BLaER1 (cell line): ENCODE results near the gene OASL.
"Not testable (repeated sequence)": the region's sequence is repeated elsewhere in the genome, so short reads cannot be mapped to it uniquely, and the experiment has no call there.

ENCODE experiments used
- H3K27ac ChIP-seq: shearing (Covaris generic); formaldehyde crosslinking; 2 replicates; pipeline ENCODE4 v1.8.1; 2022
- H3K27me3 ChIP-seq: shearing (Covaris generic); formaldehyde crosslinking; 2 replicates; pipeline ENCODE4 v1.8.1; 2022
- H3K36me3 ChIP-seq: shearing (Covaris generic); formaldehyde crosslinking; 2 replicates; pipeline ENCODE4 v1.8.1; 2022
- H3K4me1 ChIP-seq: shearing (Covaris generic); formaldehyde crosslinking; 2 replicates; pipeline ENCODE4 v1.8.1; 2022
- H3K4me2 ChIP-seq: shearing (Covaris generic); formaldehyde crosslinking; 2 replicates; pipeline ENCODE4 v1.8.1; 2022
- H3K4me3 ChIP-seq: shearing (Covaris generic); formaldehyde crosslinking; 2 replicates; pipeline ENCODE4 v1.8.1; 2022
- H3K9ac ChIP-seq: shearing (Covaris generic); formaldehyde crosslinking; 2 replicates; pipeline ENCODE4 v1.8.1; 2022
- H3K9me3 ChIP-seq: shearing (Covaris generic); formaldehyde crosslinking; 2 replicates; pipeline ENCODE4 v1.8.1; 2022
- H4K20me1 ChIP-seq: shearing (Covaris generic); formaldehyde crosslinking; 2 replicates; pipeline ENCODE4 v1.8.1; 2022
- Cebpa-rat ChIP-seq: shearing (Covaris generic); IDR thresholded peaks from 2 replicates; pipeline ENCODE4 v1.8.1; 2022

OASL gene

DNA sequence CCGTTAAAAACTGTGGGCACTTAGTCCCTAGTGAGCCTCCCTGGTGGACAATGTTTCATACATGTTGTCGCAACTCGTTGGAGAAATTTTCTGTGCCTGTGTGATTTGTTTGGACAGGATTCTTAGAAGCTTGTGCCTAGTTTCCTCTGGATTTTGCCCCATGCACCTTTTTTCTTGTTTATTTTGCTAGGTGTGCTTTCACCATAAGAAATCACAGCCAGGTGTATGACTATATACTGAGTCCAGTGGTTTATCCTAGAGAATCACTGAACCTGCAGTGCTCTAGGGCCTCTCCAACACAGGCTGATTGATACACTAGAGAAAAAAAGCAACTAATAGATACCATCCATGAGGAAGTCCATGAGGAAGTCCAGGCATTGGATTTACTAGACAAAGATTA is 33.1 kb upstream of the OASL start:
- Histone ChIP-seq H3K36me3 (no peaks in the 10 kb centered on the region), H3K9me3 (peaks cover 34% of the 10 kb centered on the region), H4K20me1 (no peaks in the 10 kb centered on the region), H3K4me2 (no peak overlapping the region), H3K4me3 (no peak overlapping the region), H3K4me1 (no peaks in the 10 kb centered on the region), H3K27ac (no peak overlapping the region), H3K9ac (no peak overlapping the region), H3K27me3 (no peaks in the 10 kb centered on the region)
- no peak for TF ChIP-seq Cebpa-rat

- no peak overlapping the region for H3K4me2 ChIP-seq
- peaks cover 5% of the 10 kb centered on the region; the same call in 1 of the 2 replicates for H3K4me1 ChIP-seq
- no peak overlapping the region for H3K9ac ChIP-seq
- no peaks in the 10 kb centered on the region for H4K20me1 ChIP-seq
- H3K9me3 ChIP-seq, result peaks cover 28% of the 10 kb centered on the region
- no peaks in the 10 kb centered on the region for H3K27me3 ChIP-seq
- no peaks in the 10 kb centered on the region for H3K36me3 ChIP-seq
- no peak overlapping the region for H3K27ac ChIP-seq
- no peak overlapping the region for H3K4me3 ChIP-seq
- no peak for TF ChIP-seq Cebpa-rat
These were observed 30.2 kb upstream of the OASL start for GRCh38 chr12:121069206-121069605.

DNA sequence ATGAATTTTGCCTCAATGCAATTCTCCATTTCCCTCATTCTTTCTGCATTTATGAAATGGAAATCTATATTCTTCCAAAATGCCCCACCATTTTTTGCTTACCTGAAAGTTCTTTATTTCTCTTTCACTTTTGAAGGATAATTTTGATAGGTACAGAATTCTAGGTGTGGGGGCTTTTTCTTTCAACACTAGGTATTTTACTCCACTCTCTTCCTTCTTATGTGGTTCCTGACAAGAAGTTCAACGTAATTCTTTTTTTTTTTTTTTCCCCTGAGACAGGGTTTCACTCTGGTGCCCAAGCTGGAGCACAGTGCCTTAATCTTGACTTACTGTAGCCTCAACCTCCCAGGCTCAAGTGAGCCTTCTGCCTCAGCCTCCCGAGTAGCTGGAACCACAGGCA is 26.3 kb upstream of the OASL start:
- no peak for TF ChIP-seq Cebpa-rat
- no peak overlapping the region for H3K9ac ChIP-seq
- H3K27me3 ChIP-seq, result no peaks in the 10 kb centered on the region
- no peaks in the 10 kb centered on the region for H3K9me3 ChIP-seq
- peaks cover 11% of the 10 kb centered on the region for H3K4me1 ChIP-seq
- no peak overlapping the region for H3K27ac ChIP-seq
- H3K4me2 ChIP-seq, result no peak overlapping the region
- no peaks in the 10 kb centered on the region for H3K36me3 ChIP-seq
- no peaks in the 10 kb centered on the region for H4K20me1 ChIP-seq
- H3K4me3 ChIP-seq, result no peak overlapping the region

DNA sequence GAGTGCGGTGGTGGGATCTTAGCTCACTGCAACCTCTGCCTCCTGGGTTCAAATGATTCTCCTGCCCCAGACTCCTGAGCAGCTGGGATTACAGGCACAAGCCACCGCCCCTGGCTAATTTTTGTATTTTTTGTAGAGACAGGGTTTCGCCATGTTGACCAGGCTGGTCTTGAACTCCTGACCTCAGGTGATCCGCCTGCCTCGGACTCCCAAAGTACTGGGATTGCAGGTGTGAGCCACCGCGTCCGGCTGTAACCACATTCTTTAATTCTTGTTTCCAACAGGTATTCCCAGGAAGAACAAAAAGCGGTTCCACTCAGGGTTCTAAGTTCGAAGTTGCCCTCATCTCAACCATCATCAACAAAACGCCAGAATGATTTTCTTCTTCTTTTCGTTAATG is 25.5 kb upstream of the OASL start:
- H3K4me1 ChIP-seq, result peaks cover 19% of the 10 kb centered on the region
- not testable (repeated sequence) for H3K4me3 ChIP-seq, H3K9ac ChIP-seq, H3K36me3 ChIP-seq, H3K4me2 ChIP-seq, H3K9me3 ChIP-seq, H4K20me1 ChIP-seq, H3K27ac ChIP-seq, H3K27me3 ChIP-seq

DNA sequence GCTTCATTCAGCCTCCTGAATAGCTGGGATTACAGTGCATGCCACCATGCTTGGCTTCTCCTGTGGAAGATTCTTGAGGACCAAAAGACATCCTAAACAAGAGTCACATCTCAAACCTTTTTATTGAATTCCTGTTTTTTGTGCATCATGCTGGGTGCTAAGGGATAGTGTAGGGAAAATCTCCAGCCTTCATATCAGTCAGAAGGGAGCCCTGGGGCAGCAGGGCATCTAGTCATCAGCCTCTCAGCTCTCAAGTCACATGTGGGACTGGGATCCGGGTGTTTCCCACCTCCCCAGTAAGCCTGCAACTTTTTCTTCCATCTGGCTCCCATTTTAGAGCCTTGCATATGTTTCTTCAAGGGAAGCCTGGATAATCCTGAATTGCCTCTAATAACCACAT is 25.1 kb upstream of the OASL start:
- H4K20me1 ChIP-seq, result no peaks in the 10 kb centered on the region

GRCh38 chr12:121062391-121063045 is 23.5 kb upstream of the OASL start:
- no peak overlapping the region for H3K4me2 ChIP-seq
- no peaks in the 10 kb centered on the region for H3K27me3 ChIP-seq
- peaks cover 23% of the 10 kb centered on the region for H3K4me1 ChIP-seq
- no peaks in the 10 kb centered on the region for H4K20me1 ChIP-seq
- no peaks in the 10 kb centered on the region for H3K36me3 ChIP-seq
- TF ChIP-seq Cebpa-rat, result no peak
- no peak overlapping the region for H3K9ac ChIP-seq
- H3K9me3 ChIP-seq, result no peaks in the 10 kb centered on the region
- H3K27ac ChIP-seq, result no peak overlapping the region
- no peak overlapping the region for H3K4me3 ChIP-seq

More for the DNA sequence above, 25.1 kb upstream of the OASL start:
- H3K9me3 ChIP-seq, result no peaks in the 10 kb centered on the region
- no peak for TF ChIP-seq Cebpa-rat
- no peak overlapping the region for H3K4me2 ChIP-seq
- H3K4me3 ChIP-seq, result no peak overlapping the region
- H3K27ac ChIP-seq, result no peak overlapping the region
- H3K9ac ChIP-seq, result no peak overlapping the region
- no peaks in the 10 kb centered on the region for H3K36me3 ChIP-seq
- no peaks in the 10 kb centered on the region for H3K27me3 ChIP-seq
- peaks cover 23% of the 10 kb centered on the region for H3K4me1 ChIP-seq

DNA sequence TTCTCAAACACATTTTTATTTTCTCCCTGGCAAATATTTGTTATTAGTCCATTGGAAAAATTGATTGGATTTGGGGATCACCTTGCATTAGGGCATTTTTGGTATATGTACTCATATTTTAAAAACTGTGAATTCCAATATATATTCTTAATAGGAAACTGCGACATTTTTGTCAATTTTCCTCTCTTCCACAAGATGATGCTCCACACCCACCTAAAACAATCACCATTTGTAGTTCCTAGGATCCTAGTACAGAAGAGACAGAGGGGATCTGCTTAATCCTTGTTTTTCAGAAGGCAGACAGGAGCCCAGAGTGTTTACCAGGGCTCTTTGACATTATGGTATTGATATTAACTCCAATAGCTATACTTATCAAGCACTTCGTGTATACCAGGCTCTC is 22.8 kb upstream of the OASL start:
- Histone ChIP-seq H3K9ac (no peak overlapping the region), H3K9me3 (no peaks in the 10 kb centered on the region), H3K4me1 (peaks cover 23% of the 10 kb centered on the region), H3K4me3 (no peak overlapping the region), H3K27ac (no peak overlapping the region), H4K20me1 (no peaks in the 10 kb centered on the region), H3K36me3 (no peaks in the 10 kb centered on the region), H3K27me3 (no peaks in the 10 kb centered on the region), H3K4me2 (no peak overlapping the region)
- no peak for TF ChIP-seq Cebpa-rat

DNA sequence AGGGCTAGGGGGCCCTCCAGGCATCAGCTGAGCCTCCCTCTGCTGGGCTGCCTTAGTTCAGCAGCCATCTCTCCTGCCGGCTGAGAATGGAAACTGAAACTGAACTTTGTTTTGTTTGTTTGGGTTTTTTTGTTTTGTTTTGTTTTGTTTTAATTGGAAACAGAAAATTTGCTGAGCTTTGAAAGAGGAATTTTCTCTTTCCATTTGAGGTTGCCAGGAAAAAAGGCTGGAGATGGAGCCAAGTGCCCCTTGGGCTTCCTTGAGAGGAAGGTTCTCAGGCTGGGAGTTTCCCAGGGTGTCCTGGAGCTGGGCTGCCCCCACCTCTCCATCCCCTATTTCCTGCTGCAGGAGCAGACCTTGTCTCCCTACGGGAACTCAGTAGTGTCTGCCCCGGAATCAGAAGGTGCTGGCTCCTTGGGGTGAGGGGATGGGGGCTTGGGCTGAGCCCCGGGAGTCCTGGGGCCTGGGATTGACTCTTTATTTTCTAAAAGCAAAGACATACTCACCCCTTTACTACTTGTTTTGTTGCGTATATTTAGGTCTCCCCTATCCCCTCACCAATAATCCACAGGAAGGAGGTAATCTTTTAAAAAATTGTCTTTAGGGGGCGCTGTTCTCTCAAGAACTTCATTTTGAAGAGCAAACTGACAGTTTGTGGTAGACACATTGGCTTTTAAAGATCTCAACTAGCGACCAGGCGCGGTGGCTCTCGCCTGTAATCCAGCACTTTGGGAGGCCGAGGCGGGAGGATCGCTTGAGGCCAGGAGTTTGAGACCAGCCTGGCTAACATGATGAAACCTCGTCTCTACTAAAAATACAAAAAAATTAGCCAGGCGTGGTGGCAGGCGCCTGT is 21.3 kb upstream of the OASL start:
- Histone ChIP-seq H4K20me1 (no peaks in the 10 kb centered on the region), H3K27me3 (no peaks in the 10 kb centered on the region), H3K9ac (peak overlapping the region; percentile 87), H3K4me2 (peak overlapping the region; percentile 97), H3K27ac (peak overlapping the region; percentile 96), H3K4me3 (peak overlapping the region; percentile 65), H3K9me3 (no peaks in the 10 kb centered on the region), H3K36me3 (no peaks in the 10 kb centered on the region), H3K4me1 (peaks cover 21% of the 10 kb centered on the region)
- no peak for TF ChIP-seq Cebpa-rat

GRCh38 chr12:121059031-121059898 is 20.2 kb upstream of the OASL start:
- Histone ChIP-seq H3K27me3 (no peaks in the 10 kb centered on the region), H3K4me3 (peak overlapping the region; percentile 65), H3K9ac (peak overlapping the region; percentile 87), H3K9me3 (no peaks in the 10 kb centered on the region), H3K4me2 (peak overlapping the region; percentile 97), H3K27ac (peak overlapping the region; percentile 96), H4K20me1 (no peaks in the 10 kb centered on the region), H3K4me1 (peaks cover 19% of the 10 kb centered on the region), H3K36me3 (no peaks in the 10 kb centered on the region)
- no peak for TF ChIP-seq Cebpa-rat

GRCh38 chr12:121057794-121058193 is 18.7 kb upstream of the OASL start:
- Histone ChIP-seq H4K20me1 (no peaks in the 10 kb centered on the region), H3K27me3 (no peaks in the 10 kb centered on the region), H3K36me3 (no peaks in the 10 kb centered on the region), H3K4me1 (peaks cover 19% of the 10 kb centered on the region), H3K9ac (no peak overlapping the region), H3K9me3 (no peaks in the 10 kb centered on the region), H3K4me3 (no peak overlapping the region), H3K27ac (no peak overlapping the region), H3K4me2 (no peak overlapping the region)
- TF ChIP-seq Cebpa-rat, result no peak
